HepG2 (cell line): Measurements from ENCODE around the gene DNAJA1. TPM values are rescaled to one million over a fixed set of nuclear protein-coding genes. Genes with fewer than 3 reads are reported as not detected.
A peak's percentile ranks its signal among the peaks of the same experiment; 100 is the strongest.

Experiments used
- HDAC6 ChIP-seq: fragments of 200-600 bp; sonication (generic); IDR thresholded peaks from 2 replicates; pipeline ENCODE4 v1.7.0; 2017; ENCODE audit warnings: mild to moderate bottlenecking, antibody characterized with exemption, low read length, low read depth
- NFE2L2 ChIP-seq: fragments of 150-350 bp; IDR thresholded peaks from 2 replicates; pipeline ENCODE4 v1.6.1; 2014; ENCODE audit warnings: low read length
- PCBP1 ChIP-seq: fragments of 200-400 bp; formaldehyde crosslinking; IDR thresholded peaks from 2 replicates; pipeline ENCODE4 v1.6.1; 2017; ENCODE audit warnings: mild to moderate bottlenecking, low read depth, low read length, borderline replicate concordance
- PLSCR1 ChIP-seq: sonication (generic); formaldehyde crosslinking; IDR thresholded peaks from 2 replicates; pipeline ENCODE4 v1.5.0; 2020; ENCODE audit warnings: missing genetic modification reagents, mild to moderate bottlenecking, borderline replicate concordance
- RELA ChIP-seq: sonication (generic); formaldehyde crosslinking; IDR thresholded peaks from 2 replicates; pipeline ENCODE4 v1.4.0; 2020; ENCODE audit warnings: missing genetic modification reagents
- REPIN1 ChIP-seq: sonication (generic); formaldehyde crosslinking; IDR thresholded peaks from 2 replicates; pipeline ENCODE4 v1.8.0; 2022; ENCODE audit warnings: missing genetic modification reagents, low read depth, mild to moderate bottlenecking, borderline replicate concordance
- ZGPAT ChIP-seq: IDR thresholded peaks from 2 replicates; pipeline ENCODE4 v1.6.1; 2016; ENCODE audit warnings: mild to moderate bottlenecking
- ZNF543 ChIP-seq: sonication (generic); formaldehyde crosslinking; IDR thresholded peaks from 2 replicates; pipeline ENCODE4 v1.4.0; 2020; ENCODE audit warnings: mild to moderate bottlenecking, missing genetic modification reagents
- ZNF678 ChIP-seq: sonication (generic); formaldehyde crosslinking; IDR thresholded peaks from 2 replicates; pipeline ENCODE4 v1.4.0; 2020; ENCODE audit warnings: mild to moderate bottlenecking, missing genetic modification reagents
- ZNF768 ChIP-seq: sonication (generic); formaldehyde crosslinking; IDR thresholded peaks from 2 replicates; pipeline ENCODE4 v1.4.0; 2020; ENCODE audit warnings: missing genetic modification reagents
- ZNF781 ChIP-seq: sonication (generic); formaldehyde crosslinking; IDR thresholded peaks from 2 replicates; pipeline ENCODE4 v1.5.1; 2020; ENCODE audit warnings: borderline replicate concordance, mild to moderate bottlenecking, missing genetic modification reagents; ENCODE audit errors: not compliant biosample characterization
- polyA plus RNA-seq, 8 experiments: library from polyadenylated mRNA; depleted of rRNA in 3 of 8; stranded (reverse) in 7 of 8; unstranded in 1 of 8; fragments of >200 nt; fragmentation: Illumina TruSeq in 4 of 8; extraction: Trizol in 4 of 8; gene quantifications; 2 replicates each; pipeline versions ENCODE4 v1.2.1 to v1.2.3, GENCODE V29; 2011 to 2016; ENCODE audit warnings: low read depth in 4 of 8, missing spikeins in 1 of 8, mixed read lengths in 1 of 8; ENCODE audit not compliant: insufficient read depth in 1 of 8
- total RNA-seq, 5 experiments: library from RNA; depleted of rRNA; stranded (reverse); fragments of >200 nt; fragmentation: Illumina TruSeq; extraction: Trizol; gene quantifications; 2 replicates each; pipeline ENCODE4 v1.2.3, GENCODE V29; 2016; ENCODE audit warnings: low read depth in 1 of 5
- TF ChIP-seq, protein P1 (sequence below): sonication (generic); formaldehyde crosslinking; IDR thresholded peaks from 2 replicates; pipeline ENCODE4 v1.4.0; 2020; ENCODE audit warnings: low read depth, missing genetic modification reagents
- TF ChIP-seq, protein P2 (sequence below): sonication (generic); formaldehyde crosslinking; IDR thresholded peaks from 2 replicates; pipeline ENCODE4 v1.4.0; 2020; ENCODE audit warnings: missing genetic modification reagents, borderline replicate concordance
- TF ChIP-seq, protein P3 (sequence below): sonication (generic); formaldehyde crosslinking; IDR thresholded peaks from 2 replicates; pipeline ENCODE4 v1.4.0; 2020; ENCODE audit warnings: missing genetic modification reagents, mild to moderate bottlenecking, borderline replicate concordance
- TF ChIP-seq, protein P4 (sequence below), 2 experiments: fragments of 450-650 bp in 1 of 2; sonication (generic) in 1 of 2; formaldehyde crosslinking; IDR thresholded peaks; 2 replicates each; pipeline versions ENCODE4 v1.5.0 to v1.8.0; 2020 to 2022; ENCODE audit warnings: mild to moderate bottlenecking in 1 of 2, missing genetic modification reagents in 1 of 2

DNAJA1 gene
- total and polyA plus RNA-seq, 2 of the 13 experiments (the other 11 are each of a cell fraction or from before 2014, with no cell fraction given), result 95.9 to 306 TPM

DNA sequence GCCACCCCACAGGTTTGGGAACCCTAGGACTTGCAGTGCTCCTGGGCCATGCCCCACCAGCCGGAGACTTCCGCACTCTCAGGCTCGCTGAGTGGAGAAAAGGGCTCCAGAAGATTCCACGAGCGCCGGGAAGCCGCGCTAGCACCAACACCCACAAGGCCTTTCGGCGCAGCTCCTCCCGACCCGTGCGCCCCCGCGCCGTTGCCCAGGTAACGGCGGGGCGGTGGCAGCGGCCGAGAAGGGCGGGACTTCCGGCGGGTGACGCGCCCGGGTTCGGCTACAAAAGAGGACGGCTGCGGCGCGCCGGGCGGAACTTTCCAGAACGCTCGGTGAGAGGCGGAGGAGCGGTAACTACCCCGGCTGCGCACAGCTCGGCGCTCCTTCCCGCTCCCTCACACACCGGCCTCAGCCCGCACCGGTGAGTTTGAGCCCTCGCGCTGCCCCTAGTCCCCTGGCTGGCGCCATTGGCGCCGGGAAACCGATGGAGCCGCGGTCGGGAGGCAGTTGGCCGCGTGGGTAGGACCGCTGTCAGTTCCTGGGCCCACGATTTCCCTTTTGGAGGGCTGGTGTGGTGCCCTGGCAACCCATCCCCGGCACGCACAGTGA lies at the start of gene DNAJA1 (continued):
- TF ChIP-seq, protein P1, sequence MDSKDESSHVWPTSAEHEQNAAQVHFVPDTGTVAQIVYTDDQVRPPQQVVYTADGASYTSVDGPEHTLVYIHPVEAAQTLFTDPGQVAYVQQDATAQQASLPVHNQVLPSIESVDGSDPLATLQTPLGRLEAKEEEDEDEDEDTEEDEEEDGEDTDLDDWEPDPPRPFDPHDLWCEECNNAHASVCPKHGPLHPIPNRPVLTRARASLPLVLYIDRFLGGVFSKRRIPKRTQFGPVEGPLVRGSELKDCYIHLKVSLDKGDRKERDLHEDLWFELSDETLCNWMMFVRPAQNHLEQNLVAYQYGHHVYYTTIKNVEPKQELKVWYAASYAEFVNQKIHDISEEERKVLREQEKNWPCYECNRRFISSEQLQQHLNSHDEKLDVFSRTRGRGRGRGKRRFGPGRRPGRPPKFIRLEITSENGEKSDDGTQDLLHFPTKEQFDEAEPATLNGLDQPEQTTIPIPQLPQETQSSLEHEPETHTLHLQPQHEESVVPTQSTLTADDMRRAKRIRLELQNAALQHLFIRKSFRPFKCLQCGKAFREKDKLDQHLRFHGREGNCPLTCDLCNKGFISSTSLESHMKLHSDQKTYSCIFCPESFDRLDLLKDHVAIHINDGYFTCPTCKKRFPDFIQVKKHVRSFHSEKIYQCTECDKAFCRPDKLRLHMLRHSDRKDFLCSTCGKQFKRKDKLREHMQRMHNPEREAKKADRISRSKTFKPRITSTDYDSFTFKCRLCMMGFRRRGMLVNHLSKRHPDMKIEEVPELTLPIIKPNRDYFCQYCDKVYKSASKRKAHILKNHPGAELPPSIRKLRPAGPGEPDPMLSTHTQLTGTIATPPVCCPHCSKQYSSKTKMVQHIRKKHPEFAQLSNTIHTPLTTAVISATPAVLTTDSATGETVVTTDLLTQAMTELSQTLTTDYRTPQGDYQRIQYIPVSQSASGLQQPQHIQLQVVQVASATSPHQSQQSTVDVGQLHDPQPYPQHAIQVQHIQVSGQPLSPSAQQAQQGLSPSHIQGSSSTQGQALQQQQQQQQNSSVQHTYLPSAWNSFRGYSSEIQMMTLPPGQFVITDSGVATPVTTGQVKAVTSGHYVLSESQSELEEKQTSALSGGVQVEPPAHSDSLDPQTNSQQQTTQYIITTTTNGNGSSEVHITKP, result no peak; the same call in 1 of the 2 replicates
- TF ChIP-seq, protein P2, sequence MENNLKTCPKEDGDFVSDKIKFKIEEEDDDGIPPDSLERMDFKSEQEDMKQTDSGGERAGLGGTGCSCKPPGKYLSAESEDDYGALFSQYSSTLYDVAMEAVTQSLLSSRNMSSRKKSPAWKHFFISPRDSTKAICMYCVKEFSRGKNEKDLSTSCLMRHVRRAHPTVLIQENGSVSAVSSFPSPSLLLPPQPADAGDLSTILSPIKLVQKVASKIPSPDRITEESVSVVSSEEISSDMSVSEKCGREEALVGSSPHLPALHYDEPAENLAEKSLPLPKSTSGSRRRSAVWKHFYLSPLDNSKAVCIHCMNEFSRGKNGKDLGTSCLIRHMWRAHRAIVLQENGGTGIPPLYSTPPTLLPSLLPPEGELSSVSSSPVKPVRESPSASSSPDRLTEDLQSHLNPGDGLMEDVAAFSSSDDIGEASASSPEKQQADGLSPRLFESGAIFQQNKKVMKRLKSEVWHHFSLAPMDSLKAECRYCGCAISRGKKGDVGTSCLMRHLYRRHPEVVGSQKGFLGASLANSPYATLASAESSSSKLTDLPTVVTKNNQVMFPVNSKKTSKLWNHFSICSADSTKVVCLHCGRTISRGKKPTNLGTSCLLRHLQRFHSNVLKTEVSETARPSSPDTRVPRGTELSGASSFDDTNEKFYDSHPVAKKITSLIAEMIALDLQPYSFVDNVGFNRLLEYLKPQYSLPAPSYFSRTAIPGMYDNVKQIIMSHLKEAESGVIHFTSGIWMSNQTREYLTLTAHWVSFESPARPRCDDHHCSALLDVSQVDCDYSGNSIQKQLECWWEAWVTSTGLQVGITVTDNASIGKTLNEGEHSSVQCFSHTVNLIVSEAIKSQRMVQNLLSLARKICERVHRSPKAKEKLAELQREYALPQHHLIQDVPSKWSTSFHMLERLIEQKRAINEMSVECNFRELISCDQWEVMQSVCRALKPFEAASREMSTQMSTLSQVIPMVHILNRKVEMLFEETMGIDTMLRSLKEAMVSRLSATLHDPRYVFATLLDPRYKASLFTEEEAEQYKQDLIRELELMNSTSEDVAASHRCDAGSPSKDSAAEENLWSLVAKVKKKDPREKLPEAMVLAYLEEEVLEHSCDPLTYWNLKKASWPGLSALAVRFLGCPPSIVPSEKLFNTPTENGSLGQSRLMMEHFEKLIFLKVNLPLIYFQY, result peak; percentile 66
- TF ChIP-seq ZNF678 (CRISPR knock-in tag) (no peak), ZNF768 (peak; percentile 45; the same call in 1 of the 2 replicates), ZNF543 (CRISPR knock-in tag) (0 out of 2 replicates have a peak, but pooled peaks have one; percentile 42), RELA (peak; percentile 23; the same call in 1 of the 2 replicates), PCBP1 (0 out of 2 replicates have a peak, but pooled peaks have one; percentile 23), HDAC6 (0 out of 2 replicates have a peak, but pooled peaks have one; percentile 63), REPIN1 (peak; percentile 90), NFE2L2 (no peak), PLSCR1 (CRISPR knock-in tag) (no peak), ZNF781 (no peak), ZGPAT (CRISPR knock-in tag) (peak; percentile 90)
- TF ChIP-seq, protein P3, sequence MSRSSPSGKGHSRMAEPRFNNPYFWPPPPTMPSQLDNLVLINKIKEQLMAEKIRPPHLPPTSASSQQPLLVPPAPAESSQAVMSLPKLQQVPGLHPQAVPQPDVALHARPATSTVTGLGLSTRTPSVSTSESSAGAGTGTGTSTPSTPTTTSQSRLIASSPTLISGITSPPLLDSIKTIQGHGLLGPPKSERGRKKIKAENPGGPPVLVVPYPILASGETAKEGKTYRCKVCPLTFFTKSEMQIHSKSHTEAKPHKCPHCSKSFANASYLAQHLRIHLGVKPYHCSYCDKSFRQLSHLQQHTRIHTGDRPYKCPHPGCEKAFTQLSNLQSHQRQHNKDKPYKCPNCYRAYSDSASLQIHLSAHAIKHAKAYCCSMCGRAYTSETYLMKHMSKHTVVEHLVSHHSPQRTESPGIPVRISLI (CRISPR knock-in tag), result 0 out of 2 replicates have a peak, but pooled peaks have one; percentile 27
- TF ChIP-seq, protein P4, sequence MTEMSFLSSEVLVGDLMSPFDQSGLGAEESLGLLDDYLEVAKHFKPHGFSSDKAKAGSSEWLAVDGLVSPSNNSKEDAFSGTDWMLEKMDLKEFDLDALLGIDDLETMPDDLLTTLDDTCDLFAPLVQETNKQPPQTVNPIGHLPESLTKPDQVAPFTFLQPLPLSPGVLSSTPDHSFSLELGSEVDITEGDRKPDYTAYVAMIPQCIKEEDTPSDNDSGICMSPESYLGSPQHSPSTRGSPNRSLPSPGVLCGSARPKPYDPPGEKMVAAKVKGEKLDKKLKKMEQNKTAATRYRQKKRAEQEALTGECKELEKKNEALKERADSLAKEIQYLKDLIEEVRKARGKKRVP (CRISPR knock-in tag; IDR thresholded peaks at IDR 0.05), result peak in 1 of 2 experiments; percentile 63; a peak in 2 of 4 replicates
